SIG-M5 (cell line): ENCODE results near the gene SMAD3.

Source experiments
- DNase-seq: peaks from one replicate; lab custom pipeline; 2025; lab: John Stamatoyannopoulos, UW

SMAD3 gene

DNA sequence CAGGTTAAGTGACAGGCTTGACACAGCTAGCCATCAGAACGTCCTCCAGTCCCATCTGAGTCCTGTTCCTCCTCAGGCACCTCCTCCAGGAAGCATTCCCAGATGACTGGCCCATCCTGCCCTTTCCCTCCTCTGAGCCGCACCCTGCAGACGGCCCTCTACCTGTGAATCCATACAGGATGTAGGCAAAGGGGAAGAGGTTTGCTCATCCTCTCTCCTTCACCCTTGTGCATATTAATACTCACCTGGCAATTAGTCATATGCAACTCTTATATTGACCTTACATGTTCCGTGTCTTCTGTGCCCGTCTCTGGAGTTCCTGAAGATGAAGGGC, 61.9 kb downstream of the SMAD3 start:
- no peak for DNase-seq

DNA sequence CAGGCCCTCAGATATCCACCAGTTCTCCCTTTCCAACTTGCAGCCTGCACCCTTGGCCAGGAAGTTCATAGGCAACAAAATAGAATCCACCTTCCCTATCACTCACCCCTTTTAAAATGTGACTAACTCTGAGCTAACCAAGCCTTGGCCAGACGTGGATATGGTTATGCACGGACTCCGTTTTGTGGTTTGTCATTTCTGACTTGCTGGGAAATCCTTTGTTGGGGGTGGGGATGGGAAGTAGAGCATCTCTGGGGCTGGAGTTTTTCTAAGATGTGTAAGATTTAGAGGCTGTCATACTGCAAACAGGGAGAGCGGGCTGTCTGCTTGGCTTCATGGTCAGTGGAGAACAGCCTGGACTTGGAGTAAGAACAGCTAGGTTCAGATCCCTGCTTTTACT, 62.6 kb downstream of the SMAD3 start:
- DNase-seq = no peak

DNA sequence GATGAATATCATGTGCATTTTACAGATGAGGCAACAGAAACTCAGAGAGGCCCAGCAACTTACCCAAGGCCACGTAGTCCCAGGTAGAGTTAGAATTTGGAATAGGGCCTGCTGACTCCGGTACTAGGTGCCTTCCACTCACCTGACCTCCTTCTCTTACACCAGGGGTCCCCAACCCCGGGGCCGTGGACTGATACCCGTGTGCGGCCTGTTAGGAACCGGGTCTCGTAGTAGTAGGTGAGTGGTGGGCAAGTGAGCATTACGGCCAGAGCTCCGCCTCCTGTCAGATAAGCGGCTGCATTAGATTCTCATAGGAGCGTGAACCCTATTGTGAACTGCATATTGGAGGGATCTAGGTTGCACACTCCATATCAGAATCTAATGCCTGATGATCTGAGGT, 64.8 kb downstream of the SMAD3 start:
- DNase-seq = no peak

DNA sequence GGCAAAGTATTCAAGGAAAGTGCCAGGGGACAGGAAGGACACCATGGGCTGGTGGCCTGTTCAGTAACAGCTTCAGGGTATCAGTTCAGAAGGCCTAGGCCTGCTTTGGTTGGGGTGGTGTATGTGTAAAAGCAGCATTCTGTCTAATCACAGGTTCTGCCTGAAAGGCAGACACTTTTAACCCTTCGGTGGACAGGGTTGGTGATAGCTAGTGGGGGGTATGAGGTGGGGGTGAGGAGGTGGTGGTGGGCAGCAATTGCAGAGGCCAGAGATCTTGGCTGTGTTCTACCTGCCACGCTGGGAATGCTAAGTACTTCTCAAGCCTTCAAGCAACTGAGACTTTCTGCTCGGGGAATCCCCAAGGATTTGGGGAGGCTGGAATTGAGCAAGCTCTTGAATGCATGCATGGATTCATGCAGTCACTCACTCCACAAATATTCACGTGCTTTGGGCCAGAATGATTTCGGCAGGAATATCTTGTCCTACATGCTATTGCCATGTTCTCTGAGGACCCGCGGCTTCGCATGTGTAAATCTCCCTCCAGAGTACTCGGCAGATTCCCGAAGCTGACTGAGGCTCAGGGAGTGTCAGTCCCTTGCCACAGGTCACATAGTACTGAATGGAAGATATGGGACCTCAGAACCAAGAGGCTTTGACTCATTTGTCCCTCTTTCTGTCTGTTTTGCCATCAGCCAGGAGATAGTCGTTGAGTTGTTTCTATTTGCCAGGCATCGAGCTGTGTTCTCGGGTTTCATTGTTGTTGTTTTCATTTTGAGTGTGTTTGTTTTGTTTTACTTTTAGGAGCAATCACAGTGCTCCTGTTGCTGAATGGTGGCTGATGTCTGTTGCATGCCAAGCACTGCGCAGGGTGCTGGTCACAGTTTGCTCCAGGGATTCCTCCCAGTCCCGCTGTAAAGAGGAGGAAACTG, 65.5 kb downstream of the SMAD3 start:
- no peak for DNase-seq

DNA sequence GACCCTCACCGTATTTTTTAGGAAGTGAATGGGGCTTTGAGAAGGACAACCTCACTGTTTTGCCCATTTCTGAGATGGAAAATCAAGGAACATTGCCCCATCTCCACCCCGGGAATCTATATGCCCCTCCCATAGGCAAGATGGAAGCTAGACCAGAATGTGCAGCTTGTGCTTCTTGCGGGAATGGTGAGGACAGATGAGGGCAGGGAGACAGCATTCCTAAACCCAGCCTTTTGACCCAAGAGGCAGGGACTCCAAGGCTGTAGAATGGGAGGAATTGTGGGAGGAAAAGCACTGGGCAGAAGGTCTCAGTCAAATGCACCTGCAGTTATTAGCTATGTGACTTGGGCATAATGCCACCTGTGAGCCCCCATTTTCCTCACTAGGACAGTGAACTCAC, 66.9 kb downstream of the SMAD3 start:
- DNase-seq = no peak

DNA sequence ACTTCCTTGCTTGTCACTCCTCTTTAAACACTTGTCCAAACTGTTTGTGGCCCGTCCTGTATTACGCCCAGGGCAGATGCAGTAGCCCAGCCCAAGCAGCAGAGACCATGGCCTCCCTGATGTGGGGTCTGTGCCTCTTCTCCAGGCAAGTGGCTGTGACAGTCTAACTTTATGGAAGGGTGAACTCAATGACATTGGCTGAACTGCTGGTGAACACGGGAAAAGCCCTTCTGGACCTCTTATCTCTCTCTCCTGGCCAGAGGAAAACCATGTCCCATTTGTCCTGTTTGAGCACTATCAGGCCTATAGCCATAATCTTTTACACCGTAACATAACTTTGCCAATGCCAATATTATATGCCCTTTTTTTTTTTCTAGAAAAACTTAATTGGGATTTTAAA, 67.6 kb downstream of the SMAD3 start:
- no peak for DNase-seq

DNA sequence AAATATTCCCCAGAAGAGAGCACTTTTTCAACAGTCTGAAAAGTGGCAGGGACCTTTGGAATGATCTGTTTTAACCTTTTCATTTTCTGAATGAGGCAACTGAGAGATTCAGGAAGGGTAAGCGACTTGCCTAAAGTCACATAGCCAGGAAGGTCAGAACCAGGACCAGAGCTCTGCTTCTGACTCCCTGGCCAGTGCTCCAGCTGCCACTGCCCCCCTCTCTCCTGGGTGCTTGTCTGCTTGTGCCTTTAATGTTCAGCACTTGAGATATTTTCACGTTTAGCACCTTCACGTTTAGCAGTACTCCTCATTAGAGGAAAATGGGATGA, 68.3 kb downstream of the SMAD3 start:
- DNase-seq = no peak

DNA sequence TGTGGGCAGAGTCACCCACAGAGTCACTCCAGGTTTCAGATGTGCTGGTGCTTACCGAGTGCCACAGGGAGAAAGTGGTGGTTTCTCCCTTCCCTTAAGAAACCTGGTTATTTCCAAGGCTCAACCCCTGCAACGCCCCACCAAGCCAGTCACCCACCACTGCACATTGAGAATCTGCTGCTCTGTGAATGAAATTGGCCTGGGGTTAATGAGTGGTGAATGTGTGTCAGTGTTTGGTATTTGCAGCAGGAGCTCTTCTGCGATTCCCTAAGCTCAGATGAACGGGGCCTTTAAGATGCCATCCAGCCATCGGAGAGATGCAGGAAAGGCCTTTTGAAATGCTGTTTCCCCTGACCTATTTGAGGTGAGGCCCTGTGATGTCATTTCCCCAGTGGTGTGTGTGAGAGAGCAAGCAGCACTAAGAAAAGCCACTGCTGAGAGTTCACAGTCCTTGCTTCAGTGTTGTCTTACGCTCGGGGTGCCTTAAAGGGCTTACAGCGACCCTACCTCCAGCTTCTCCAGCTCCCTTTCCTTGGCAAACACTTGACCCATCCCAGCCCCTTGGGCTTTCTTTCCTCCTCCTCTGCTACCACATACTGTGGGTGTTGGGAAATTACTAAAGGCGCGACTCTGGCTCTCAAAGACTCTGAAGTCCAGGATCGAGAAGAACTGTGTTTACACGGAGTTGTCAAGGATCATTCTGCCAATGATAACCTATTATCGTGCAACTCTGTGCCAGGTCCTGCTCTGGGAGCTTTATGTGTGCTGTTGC, 68.9 kb downstream of the SMAD3 start:
- no peak for DNase-seq

DNA sequence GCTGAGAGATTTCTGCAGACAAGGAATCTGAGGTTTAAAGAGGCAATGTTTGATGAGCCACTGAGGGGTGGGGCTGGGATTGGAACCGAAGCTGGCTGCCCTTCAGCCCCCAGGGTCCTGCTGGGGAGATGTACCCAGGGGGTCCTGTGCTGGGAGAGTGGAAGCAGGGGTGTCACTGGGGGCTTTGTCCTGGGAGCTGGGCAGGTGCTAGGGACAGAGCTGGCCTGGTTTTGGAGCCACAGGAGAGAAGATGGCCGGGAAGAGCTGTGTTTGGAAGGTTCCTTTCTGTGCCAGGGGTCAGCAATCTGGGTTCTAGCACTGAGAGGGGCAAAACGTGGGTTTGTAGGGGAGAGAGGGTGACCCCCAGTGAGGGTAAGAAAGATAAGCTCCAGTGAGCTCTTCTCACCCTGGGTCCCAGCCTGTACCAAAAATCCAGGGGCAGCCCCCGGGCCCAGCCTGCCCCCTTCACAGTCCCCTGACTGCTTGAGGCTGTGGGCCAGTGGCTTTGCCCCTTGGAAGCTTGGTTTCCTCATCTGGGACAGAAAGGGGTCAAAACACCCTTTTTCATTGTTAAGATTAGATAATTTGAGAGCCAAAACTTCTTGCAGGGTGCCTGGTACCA, 69.6 kb downstream of the SMAD3 start:
- DNase-seq = no peak

DNA sequence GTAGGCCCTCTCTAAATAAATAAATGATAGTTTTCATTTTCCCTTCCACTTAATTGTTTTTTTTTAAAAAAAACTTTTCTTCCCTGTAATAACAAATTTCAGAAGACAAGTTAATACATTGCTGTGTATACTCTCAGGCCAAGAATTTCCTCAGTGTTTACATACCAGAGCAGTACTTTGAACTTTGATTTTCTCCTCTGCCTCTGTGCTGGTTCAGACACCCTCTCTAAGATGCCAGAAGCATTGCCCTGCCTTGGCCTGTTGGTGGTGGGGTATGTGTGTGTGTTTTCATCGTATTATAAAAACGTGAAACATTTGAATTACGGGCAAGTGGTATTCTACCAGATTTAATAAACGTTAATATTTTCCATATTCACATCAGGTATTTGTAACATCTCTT, 70.1 kb downstream of the SMAD3 start:
- DNase-seq = no peak

DNA sequence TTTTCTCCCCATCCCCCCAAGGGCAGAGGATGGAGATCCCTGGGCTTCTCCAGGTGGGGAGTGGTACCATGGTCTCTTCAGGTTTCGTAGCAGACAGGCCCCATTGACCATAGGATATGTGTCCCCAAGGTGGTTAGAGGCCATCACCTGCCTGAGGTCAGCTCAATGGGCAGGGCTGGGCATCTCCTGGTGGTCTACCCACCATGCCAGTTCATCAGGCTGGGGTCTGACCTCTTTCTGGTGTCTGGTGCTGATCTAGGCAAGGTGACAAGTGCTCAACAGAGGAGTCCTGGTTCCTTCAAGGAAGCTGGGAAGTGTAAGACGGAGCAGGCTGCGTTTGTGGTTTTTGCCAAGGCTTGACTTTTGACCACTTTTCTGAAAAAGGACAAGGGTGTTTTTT, 71.4 kb downstream of the SMAD3 start:
- DNase-seq = no peak

DNA sequence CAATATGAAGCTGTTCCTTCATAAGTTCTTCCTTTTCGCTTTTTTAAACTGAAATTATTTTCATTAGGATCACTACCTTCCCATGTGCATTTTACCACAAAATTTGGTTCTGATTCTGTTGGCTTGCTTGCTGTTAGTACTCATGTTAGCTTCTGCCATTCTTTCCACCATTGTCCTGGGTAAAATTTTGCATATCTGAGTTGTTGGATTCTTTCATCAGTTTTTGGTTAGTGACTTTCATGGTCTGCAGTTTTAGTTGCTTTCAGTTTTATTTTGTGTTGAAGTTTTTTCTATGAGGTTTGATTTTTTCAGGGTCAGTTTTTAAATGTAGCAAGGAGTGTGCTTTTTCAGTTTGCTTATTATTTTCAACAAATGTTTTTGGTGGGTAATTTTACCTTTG, 71.9 kb downstream of the SMAD3 start:
- DNase-seq = no peak

DNA sequence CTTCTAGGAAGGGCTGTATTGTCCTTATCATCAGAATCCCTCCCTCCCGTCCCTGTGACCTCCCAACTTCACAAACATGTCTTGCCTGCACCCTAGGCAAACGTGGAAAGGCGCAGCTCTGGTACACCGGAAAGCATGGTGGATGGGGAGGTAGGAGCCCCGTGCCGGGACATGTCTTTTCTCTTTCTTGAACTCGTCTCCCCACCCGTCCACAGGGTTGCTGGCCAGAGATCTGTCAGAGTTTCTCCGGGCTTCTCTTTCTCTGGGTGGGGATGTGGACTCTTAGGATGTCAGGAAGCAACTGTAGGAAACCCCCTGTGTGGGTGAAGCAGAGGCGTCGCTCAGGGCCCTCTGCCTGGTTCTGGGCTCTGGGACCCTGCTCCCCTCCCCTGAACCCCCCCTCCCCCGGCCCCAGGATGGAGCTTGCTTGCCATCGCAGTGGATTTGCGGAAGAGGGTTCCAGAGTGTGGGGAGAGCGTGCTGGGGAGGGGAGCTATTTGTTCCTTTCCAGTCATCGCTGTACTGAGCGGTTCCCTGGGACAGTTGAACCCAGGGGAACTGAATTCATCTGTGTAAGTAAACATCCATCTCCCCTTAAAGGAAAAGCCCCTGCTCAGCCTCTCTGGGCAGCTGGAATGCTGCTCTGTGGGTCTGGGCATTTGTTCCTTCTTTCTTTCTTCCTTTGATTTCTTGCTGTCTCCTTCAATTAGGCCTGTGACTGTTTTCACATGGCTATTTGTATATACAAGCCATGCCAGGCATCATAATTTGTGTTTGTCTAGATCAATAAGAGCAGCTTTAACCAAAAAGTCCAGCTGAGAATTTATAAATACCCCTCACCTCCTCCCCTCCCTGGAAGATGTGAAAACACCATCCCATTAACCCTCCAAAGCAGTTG, 72.8 kb downstream of the SMAD3 start:
- no peak for DNase-seq

DNA sequence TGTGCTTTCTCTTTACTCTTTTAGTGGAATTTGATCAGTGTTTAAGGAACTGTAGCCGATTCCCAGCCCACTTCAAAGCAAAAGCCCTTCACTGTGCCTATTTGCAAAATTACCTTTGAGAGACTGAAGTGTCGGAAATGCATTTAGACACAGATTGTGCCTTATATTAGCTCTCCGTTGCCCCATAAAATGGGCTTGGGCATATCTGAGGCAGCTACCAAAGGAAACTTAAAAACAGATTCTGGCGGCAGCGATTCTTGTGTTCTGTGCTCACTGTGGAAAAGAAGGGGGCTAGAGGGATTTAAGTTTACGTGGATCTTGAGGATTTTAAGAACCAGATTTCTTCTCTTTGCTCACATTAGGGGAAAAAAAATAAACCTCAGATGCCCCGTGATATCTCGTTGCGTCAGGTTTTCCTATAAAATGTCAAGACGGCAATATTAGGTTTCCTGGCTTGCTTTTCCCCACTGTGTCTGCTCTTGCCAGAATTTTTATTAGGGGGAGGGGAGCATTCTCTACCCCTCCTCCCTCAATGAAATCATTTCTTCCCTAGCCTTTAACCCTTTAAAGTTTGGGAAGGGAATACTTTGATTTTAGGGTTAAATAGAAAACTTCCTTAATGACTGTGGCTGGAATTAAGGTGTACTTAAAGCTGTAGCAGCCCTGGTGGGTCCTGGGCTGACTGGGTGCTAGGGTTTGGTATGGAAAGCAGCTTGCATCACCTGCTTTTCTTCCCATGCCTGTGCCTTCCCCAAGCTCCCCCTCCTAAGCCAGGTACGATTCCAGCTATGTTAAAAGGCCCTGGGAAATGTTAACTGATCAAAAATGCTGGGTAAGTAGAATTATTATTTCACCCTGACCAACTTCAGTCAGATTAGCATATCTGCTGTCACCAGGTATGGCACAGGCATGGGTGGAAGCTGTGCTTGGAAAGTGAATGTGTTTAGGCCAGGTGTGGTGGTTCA, 73.8 kb downstream of the SMAD3 start:
- no peak for DNase-seq

DNA sequence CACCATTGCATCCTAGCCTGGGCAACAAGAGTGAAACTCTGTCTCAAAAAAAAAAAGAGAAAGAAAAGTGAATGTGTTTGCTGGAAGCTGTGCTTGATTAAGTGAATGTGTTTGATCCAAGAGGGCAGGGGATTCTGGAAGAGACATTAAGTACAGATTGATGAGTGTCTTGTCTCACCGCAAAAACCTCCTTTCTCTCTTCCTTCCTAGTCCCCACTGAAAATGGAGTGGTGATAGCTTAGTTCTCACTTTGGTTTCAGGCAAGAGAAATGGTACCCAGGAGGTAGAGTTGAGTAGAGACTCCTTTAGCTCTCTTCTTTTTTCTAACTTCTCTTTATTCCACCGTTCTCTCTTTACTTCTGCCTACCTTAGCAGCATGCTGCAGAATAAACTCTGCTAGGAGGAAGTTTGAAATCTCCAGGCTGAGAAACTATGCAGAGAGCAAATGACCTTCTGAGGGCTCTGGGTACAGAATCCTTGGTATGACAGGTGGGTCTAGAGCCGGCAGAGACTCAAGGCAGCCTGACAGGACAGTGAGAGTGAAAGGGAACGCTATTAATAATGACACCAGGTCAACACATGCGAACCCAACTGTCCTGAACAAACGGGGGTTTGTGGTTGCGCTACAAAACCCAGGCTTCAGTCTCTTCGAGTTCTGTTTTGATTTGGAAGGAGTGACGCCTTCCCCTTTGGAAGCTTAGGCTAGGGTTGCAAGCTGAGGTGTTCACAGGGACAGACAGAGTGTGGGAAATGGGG, 74.9 kb downstream of the SMAD3 start:
- no peak for DNase-seq

DNA sequence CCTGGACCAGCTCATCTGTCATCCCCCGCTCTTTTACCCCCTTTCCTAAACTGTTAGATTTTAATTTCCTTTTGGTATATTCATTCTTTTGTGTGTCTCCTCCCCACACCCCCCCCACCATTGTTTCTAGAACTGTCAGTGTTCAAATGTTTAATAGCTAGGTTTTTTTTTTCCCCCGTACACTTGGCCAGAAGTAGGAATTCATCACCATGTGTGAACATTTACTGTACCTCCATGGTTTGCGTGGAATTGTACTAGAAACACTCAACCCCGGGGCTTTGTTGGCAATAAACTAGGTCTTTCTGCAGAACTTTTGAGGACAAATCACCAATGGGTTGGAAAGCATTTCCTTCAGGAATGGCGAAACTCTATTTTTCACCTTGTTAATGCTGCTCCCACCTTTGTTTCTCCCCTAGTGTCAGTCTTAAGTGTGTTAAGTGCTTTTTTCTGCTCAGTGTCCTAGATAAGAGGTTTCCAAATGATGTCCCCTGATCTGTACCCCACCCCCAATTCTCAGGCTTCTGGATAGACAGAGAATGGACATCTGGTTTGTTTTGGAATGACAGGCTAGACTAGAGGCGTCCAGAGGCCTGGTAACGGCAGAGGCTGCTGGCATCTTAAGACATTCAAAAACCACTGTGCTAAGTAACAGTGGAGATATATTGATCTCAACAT, 76.8 kb downstream of the SMAD3 start:
- no peak for DNase-seq

DNA sequence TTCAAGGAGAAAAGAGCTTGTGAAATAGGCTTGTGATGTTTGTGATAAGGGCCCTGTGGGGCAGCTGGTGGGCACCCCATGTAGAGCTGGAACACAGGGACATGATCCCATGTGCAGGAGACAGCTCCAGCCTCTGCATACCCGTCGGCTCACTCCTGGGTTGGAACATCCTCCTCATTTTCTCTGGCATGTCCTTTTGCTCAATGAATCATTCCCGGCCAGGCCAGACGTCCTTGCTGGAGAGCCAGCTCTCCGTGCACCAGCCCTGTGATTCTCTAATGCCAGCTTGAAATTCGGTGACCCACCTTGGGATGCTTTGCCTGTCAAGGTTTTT, 77.3 kb downstream of the SMAD3 start:
- no peak for DNase-seq

DNA sequence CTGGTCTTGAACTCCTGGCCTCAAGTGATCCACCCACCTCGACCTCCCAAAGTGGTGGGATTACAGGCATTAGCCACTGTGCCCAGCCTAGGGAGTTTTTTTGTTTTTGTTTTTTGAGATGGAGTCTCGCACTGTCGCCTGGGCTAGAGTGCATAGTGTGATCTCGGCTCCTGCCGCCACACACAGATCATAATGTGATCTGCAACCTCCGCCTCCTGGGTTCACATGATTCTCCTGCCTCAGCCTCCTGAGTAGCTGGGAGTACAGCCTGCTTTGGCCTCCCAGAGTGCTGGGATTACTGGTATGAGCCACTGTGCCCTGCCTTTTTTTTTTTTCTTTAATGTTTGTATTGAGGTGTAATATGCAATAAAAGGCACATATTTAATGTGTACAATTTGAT, 78.2 kb downstream of the SMAD3 start:
- no peak for DNase-seq

DNA sequence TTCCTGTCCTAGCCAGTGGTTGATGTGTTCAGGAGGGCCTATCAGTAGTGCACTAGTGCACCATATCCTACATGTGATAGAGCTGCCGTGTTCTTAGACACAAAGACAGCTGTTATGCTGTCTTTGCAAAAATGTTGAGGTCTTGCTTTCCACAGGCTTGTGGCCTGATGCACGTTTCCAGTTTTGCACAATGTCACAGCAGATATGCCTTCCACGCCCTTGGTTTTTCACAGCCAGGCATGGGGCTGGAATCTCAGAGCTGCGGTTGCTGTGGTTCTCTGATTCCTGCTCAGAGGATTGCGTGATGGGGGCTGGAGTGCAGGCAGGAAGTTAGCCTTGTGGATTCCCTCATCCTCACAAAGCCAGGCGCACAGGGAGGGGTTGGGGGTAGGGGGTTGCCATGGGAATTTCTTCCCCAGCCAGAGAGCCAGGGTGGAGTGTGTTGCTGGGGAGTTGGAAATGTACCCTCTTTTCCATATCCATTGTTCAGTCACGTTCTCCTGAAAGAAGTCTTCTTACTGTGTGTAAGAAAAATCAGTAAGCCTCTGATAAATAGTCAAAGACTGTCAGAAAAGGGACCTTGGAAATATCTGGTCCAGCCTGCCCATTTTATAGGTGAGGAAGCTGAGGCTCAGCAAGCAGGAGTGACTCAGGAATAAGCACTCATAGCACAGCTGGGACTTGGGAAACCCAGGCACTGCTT, 79.4 kb downstream of the SMAD3 start:
- DNase-seq = no peak
